CD8-positive, alpha-beta memory T cell (primary cell): ENCODE measurements around the gene MRPL54. TPM values are rescaled to one million over a fixed set of nuclear protein-coding genes. Genes with fewer than 3 reads are reported as not detected.

Source experiments
- CTCF ChIA-PET: fragments of 350-600 bp; sonication (Branson Sonifier 250); formaldehyde crosslinking; loops from one replicate; lab custom pipeline; 2021; ENCODE audit warnings: antibody characterized with exemption; lab: Charles Lee
- POLR2A ChIA-PET: fragments of 350-600 bp; sonication (Branson Sonifier 250); formaldehyde crosslinking; loops from one replicate; lab custom pipeline; 2021; ENCODE audit warnings: antibody characterized with exemption; lab: Charles Lee
- DNase-seq, 5 donors: peaks; one replicate each; pipeline versions ENCODE4 v3.0.0 to v3.0.0-alpha.2; 2020 to 2022; ENCODE audit warnings: mixed read lengths in 1 of 5
- H3K27ac ChIP-seq: one replicate; pipeline ENCODE4 v1.7.0; 2013; ENCODE audit warnings: low read depth, mild to moderate bottlenecking, low read length, moderate library complexity
- H3K27me3 ChIP-seq: 2 replicates; pipeline ENCODE4 v1.7.0; 2013; ENCODE audit warnings: low read length, mild to moderate bottlenecking; ENCODE audit not compliant: insufficient read depth, poor library complexity, severe bottlenecking
- H3K36me3 ChIP-seq: 2 replicates; pipeline ENCODE4 v1.7.0; 2013; ENCODE audit warnings: mild to moderate bottlenecking, low read length, moderate library complexity; ENCODE audit not compliant: insufficient read depth
- H3K4me1 ChIP-seq: 2 replicates; pipeline ENCODE4 v1.7.0; 2013; ENCODE audit warnings: mild to moderate bottlenecking, low read length, moderate library complexity; ENCODE audit not compliant: insufficient read depth
- H3K4me3 ChIP-seq: 2 replicates; pipeline ENCODE4 v1.7.0; 2013; ENCODE audit warnings: mild to moderate bottlenecking, low read length
- H3K9me3 ChIP-seq: 2 replicates; pipeline ENCODE4 v1.7.0; 2013; ENCODE audit warnings: mild to moderate bottlenecking, low read length
- H3K27ac Mint-ChIP-seq, 8 donors: one replicate each; pipeline ENCODE4 v1.8.0; 2020 to 2021; ENCODE audit warnings: mixed read lengths in 8 of 8, mild to moderate bottlenecking in 6 of 8, inconsistent platforms in 3 of 8, moderate library complexity in 3 of 8
- H3K27me3 Mint-ChIP-seq, 2 donors: one replicate each; pipeline ENCODE4 v1.8.0; 2020 to 2021; ENCODE audit warnings: mixed read lengths in 2 of 2, mild to moderate bottlenecking in 1 of 2, moderate library complexity in 1 of 2
- H3K36me3 Mint-ChIP-seq, 3 donors: one replicate each; pipeline ENCODE4 v1.8.0; 2020 to 2021; ENCODE audit warnings: mixed read lengths in 3 of 3, inconsistent platforms in 1 of 3, mild to moderate bottlenecking in 1 of 3
- H3K4me1 Mint-ChIP-seq, 3 donors: one replicate each; pipeline ENCODE4 v1.8.0; 2020 to 2021; ENCODE audit warnings: mixed read lengths in 3 of 3, inconsistent platforms in 1 of 3, mild to moderate bottlenecking in 1 of 3
- H3K4me3 Mint-ChIP-seq, 7 donors: one replicate each; pipeline ENCODE4 v1.8.0; 2020 to 2021; ENCODE audit warnings: mixed read lengths in 7 of 7, mild to moderate bottlenecking in 6 of 7, moderate library complexity in 4 of 7, inconsistent platforms in 2 of 7
- H3K9me3 Mint-ChIP-seq, 5 donors: one replicate each; pipeline ENCODE4 v1.8.0; 2020 to 2022; ENCODE audit warnings: mixed read lengths in 5 of 5, mild to moderate bottlenecking in 3 of 5, moderate library complexity in 2 of 5, inconsistent platforms in 1 of 5
- polyA plus RNA-seq: library from polyadenylated mRNA; unstranded; fragments of 300-500 nt; fragmentation: Illumina TruSeq; gene quantifications from one replicate; pipeline ENCODE4 v1.2.3, GENCODE V29; 2021
- total RNA-seq, 2 experiments: library from RNA; stranded (reverse); gene quantifications; one replicate each; pipeline ENCODE4 v1.2.3, GENCODE V29; 2021

Gene MRPL54
- total and polyA plus RNA-seq, 3 experiments from 2014 or later, result 85.0 to 113 (median 95.3) TPM

DNA sequence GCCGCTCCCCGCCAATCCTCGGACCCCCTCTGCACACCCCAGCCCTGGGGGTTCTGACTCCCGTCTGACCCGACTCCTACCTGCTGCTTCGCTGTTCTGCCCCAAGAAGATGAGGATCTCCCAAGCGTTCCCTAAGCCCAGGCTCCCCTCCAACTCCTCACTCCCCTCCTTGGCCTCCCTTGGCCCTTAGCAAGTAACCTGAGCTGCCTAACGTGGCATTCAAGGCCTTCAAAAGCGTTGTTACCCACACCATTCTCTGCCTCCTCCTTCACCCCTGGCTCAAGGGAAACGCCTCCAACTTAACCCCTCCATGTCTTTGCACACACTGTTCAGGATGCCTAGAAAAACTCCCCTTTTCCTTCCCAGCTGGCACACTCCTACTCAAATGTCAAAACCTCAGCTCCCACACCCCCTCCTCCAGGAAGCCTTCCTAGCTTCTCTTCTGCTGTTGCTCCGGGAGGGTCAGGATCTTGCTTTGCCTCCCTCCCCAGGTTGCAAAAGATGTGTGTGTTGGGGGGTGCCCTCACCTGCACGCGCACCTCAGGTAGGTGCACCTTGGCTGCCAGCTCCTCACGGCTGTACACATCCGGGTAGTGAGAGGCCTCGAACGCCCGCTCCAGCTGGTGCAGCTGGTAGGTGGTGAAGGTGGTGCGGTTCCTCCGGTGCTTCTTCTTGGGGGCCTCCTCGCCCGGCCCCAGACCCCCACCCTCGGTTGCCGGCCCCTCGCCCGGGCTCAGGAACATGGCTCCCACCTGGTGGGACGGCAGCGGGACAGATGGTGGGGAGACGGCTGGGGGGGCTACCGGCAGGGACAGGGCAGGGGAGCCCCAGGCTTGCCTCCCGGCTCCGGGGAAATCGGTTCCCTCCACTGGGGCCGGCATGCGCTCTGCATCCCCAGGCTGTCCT, 8.8 kb downstream of the MRPL54 start:
- Mint-ChIP-seq H3K9me3 (no peaks in the 10 kb centered on the region), H3K27me3 (no peaks in the 10 kb centered on the region), H3K4me1 (peaks cover 5 to 12% (median 11%) of the 10 kb centered on the region in 3 donors), H3K4me3 (no peak overlapping the region), H3K27ac (no peak overlapping the region), H3K36me3 (peaks cover 0 to 36% (median 5%) of the 10 kb centered on the region in 3 donors)
- H3K4me1 ChIP-seq, result peaks cover 7% of the 10 kb centered on the region
- H3K4me3 ChIP-seq, result no peak overlapping the region
- H3K36me3 ChIP-seq, result no peaks in the 10 kb centered on the region
- H3K27me3 ChIP-seq, result no peaks in the 10 kb centered on the region
- CTCF ChIA-PET, result interaction anchor here (1.5 kb wide), 1 partner anchor 51 kb away, joined by 3 read pairs; no protein-coding TSS in a partner anchor
- DNase-seq, result no peak
- no peaks in the 10 kb centered on the region for H3K9me3 ChIP-seq
- no peak overlapping the region for H3K27ac ChIP-seq
- POLR2A ChIA-PET, result no interaction called here

DNA sequence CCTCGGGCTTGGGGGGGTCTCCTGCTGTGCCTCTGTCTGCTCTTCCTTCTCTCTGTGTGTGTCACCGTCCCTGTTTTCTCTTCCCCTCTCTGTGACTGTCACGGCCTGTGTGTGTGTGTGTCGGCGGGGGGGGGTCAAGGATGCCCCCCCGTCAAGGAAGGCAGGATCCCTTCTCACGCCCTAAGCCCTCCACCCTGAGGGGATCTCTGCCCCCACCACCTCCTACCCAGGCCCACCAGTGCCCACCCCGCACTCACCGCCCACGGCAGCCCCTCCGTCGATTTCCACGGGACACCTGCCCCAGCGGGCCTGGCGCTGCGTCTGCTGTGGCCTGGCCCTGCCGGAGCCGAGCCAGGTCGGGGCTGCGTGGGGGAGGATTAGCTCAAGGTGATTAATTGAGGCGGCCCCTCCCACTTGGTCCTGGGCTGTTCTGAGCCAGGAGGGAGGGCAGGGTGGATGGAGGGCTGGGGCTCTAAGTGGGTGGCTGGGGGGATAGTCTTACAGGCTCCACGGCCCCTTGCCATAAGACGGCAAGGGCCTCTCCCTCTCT, 9.5 kb downstream of the MRPL54 start, which contains the start of gene RAX2:
Gene RAX2 (minus strand): TSS at position 323 of the 550 bp plus-strand sequence. CDS start 486 bp downstream, outside the sequence.
- H3K4me1 ChIP-seq, result no peaks in the 10 kb centered on the region
- H3K27ac ChIP-seq, result no peak within 1 kb of the TSS
- POLR2A ChIA-PET, result no interaction called here

DNA sequence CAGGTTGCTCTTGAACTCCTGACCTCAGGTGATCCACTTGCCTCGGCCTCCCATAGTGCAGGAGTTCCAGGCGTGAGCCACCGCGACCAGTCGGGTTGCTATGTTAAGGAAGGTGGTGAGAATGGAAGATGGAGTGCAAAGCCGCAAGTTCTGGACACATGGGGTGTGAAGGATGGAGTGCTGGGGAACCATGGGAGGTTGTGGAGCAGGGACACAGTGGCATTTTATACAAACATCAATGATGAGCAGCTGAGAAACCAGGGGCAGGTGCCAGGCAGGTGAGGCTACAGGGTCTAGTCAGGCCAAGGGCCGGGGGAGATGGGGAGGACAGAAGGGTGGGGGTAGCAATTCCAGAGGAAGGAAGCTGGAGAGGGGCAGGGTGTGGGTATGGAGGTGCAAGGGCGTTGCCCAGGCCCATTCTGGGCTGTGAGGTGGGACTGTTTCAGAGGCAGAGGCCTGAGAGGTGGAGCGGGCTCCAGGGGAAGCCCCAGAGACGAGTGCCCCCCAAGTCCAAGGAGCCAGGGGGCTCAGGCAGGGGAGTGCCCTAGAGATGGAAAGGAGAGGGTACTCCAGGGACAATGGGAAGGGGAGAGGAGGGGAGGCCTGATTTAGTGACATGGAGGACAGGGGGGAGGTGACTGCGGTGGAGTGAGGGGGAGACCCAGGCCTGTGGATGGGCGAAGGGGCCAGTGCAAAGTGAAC, 11.5 kb downstream of the MRPL54 start:
- Mint-ChIP-seq H3K27me3 (no peaks in the 10 kb centered on the region), H3K4me1 (peaks cover 0 to 6% (median 1%) of the 10 kb centered on the region in 3 donors), H3K4me3 (no peak overlapping the region), H3K36me3 (peaks cover 0 to 15% (median 4%) of the 10 kb centered on the region in 3 donors), H3K9me3 (no peaks in the 10 kb centered on the region), H3K27ac (no peak overlapping the region)
- H3K4me1 ChIP-seq, result no peaks in the 10 kb centered on the region
- CTCF ChIA-PET, result interaction anchor here (1.1 kb wide), 1 partner anchor 48 kb away, joined by 3 read pairs; no protein-coding TSS in a partner anchor
- no peak overlapping the region for H3K4me3 ChIP-seq
- H3K9me3 ChIP-seq, result no peaks in the 10 kb centered on the region
- H3K27ac ChIP-seq, result no peak overlapping the region
- DNase-seq, result no peak
- POLR2A ChIA-PET, result no interaction called here
- no peaks in the 10 kb centered on the region for H3K27me3 ChIP-seq
- no peaks in the 10 kb centered on the region for H3K36me3 ChIP-seq

More for the DNA sequence above, 9.5 kb downstream of the MRPL54 start, which contains the start of gene RAX2:
- Histone ChIP-seq H3K36me3 (no peaks in the 10 kb centered on the region), H3K27me3 (no peaks in the 10 kb centered on the region), H3K4me3 (no peak within 1 kb of the TSS), H3K9me3 (no peaks in the 10 kb centered on the region)
- peaks cover 0 to 30% (median 7%) of the 10 kb centered on the region in 3 donors for H3K36me3 Mint-ChIP-seq
- H3K4me3 Mint-ChIP-seq, result peak within 1 kb of the TSS in 1 of 7 donors; percentile 41
- H3K4me1 Mint-ChIP-seq, result peaks cover 0 to 8% (median 4%) of the 10 kb centered on the region in 3 donors
- no peaks in the 10 kb centered on the region for H3K27me3 Mint-ChIP-seq
- H3K27ac Mint-ChIP-seq, result no peak within 1 kb of the TSS
- DNase-seq, result no peak
- CTCF ChIA-PET, result interaction anchor here (1.5 kb wide), 1 partner anchor 50 kb away, joined by 3 read pairs; no protein-coding TSS in a partner anchor
- H3K9me3 Mint-ChIP-seq, result no peaks in the 10 kb centered on the region

DNA sequence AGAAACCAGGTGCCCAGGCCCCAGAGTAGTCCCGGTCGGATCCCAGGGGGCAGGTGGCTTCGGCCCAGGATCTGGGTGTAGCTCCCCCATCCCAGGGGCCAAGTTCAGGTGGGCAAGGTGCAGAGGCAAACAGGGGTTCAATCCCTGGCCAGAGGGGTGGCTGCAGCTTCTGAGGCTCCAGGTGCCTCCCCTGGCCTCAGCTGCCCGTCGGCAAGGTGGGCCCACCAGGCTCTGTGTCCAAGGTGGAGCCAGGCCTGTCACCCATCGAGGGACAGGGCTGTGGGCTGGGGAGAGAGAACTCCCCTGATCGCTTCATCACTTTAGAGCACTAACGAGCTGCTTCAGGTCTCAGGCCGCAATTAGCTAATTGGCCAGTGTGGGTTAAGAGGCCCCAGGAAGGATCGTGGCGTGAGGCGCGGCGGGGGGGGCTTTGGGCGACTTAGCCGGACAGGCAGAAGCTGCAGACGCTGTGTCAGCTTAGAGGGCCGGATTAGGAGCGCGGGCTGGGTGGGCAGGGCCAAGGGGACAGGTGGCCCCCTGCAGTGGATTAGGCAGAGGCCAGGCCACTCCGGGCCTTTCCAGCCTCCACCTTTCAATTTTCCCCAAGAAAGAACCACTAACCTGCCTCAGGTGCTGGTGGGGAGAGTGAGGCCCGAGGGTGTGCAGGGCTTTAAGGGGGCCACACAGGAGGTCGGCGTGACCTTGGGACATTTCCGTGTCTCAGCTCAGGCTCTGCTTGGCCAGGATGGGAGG, 12.3 kb downstream of the MRPL54 start:
- H3K4me3 Mint-ChIP-seq, result no peak overlapping the region
- CTCF ChIA-PET, result interaction anchor here (0.9 to 1.1 kb wide), 2 partner anchors 37 to 47 kb away, joined by 3 read pairs; no protein-coding TSS in a partner anchor
- no peaks in the 10 kb centered on the region for H3K9me3 Mint-ChIP-seq
- POLR2A ChIA-PET, result no interaction called here
- Histone ChIP-seq H3K4me3 (no peak overlapping the region), H3K36me3 (no peaks in the 10 kb centered on the region), H3K4me1 (no peaks in the 10 kb centered on the region), H3K9me3 (no peaks in the 10 kb centered on the region), H3K27me3 (no peaks in the 10 kb centered on the region), H3K27ac (no peak overlapping the region)
- DNase-seq, result no peak
- no peaks in the 10 kb centered on the region for H3K27me3 Mint-ChIP-seq
- H3K27ac Mint-ChIP-seq, result peak overlapping the region in 1 of 8 donors; percentile 36
- H3K36me3 Mint-ChIP-seq, result peaks cover 0 to 7% (median 4%) of the 10 kb centered on the region in 3 donors
- H3K4me1 Mint-ChIP-seq, result peaks cover 0 to 6% (median 0%) of the 10 kb centered on the region in 3 donors

DNA sequence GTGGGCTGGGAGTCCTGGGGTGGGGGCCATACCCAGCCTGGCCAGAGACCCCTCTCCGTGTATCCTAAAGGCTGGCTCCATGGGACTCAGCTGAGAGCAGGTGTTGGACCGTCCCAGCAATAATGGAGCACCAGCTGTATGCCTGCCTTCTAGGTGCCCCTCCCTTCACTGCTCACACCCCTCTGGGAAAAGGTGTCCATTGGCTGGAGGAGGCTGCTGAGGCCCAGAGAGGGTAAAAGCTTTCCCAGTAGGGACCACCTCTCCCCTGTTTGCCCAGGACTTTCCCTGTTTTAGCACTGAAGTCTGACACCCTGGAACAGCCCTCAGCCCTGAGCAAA, 12.9 kb downstream of the MRPL54 start:
- CTCF ChIA-PET, result interaction anchor here (0.9 kb wide), 1 partner anchor 37 kb away, joined by 3 read pairs; no protein-coding TSS in a partner anchor
- Histone ChIP-seq H3K4me1 (no peaks in the 10 kb centered on the region), H3K4me3 (no peak overlapping the region), H3K9me3 (no peaks in the 10 kb centered on the region), H3K27me3 (no peaks in the 10 kb centered on the region), H3K27ac (no peak overlapping the region), H3K36me3 (no peaks in the 10 kb centered on the region)
- Mint-ChIP-seq H3K27ac (no peak overlapping the region), H3K36me3 (peaks cover 0 to 5% (median 4%) of the 10 kb centered on the region in 3 donors), H3K4me1 (peaks cover 0 to 6% (median 0%) of the 10 kb centered on the region in 3 donors), H3K27me3 (no peaks in the 10 kb centered on the region), H3K4me3 (no peak overlapping the region), H3K9me3 (no peaks in the 10 kb centered on the region)
- no peak for DNase-seq
- POLR2A ChIA-PET, result no interaction called here

DNA sequence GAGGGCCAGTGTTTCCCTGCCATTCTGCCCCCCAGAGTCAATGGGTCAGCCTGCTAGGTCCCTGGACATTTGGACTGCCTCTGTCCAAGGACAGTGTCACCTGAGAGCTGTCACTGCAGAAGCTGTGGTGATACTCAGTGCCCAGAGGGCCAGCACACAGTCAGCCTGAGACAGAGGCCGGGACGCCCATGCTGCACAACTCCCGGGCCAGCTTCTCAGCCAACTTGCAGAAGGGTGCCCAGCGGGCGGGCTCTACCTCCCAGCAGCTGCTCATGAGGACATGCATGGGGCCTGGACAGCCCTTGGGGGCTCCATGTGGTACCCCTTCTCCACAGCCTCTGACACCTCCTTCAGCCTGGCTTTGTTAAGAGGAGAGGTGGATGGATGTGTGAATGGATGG, 13.3 kb downstream of the MRPL54 start:
- DNase-seq, result no peak
- Histone ChIP-seq H3K36me3 (no peaks in the 10 kb centered on the region), H3K4me1 (no peaks in the 10 kb centered on the region), H3K27ac (no peak overlapping the region), H3K9me3 (no peaks in the 10 kb centered on the region), H3K27me3 (no peaks in the 10 kb centered on the region), H3K4me3 (no peak overlapping the region)
- ChIA-PET CTCF (interaction anchor here (0.9 kb wide), 1 partner anchor 36 kb away, joined by 3 read pairs; no protein-coding TSS in a partner anchor), POLR2A (no interaction called here)
- Mint-ChIP-seq H3K27ac (no peak overlapping the region), H3K4me1 (peaks cover 1 to 6% (median 1%) of the 10 kb centered on the region in 3 donors), H3K9me3 (peaks cover 0 to under 1% (median under 1%) of the 10 kb centered on the region in 5 donors), H3K4me3 (no peak overlapping the region), H3K36me3 (peaks cover under 1 to 5% (median 4%) of the 10 kb centered on the region in 3 donors), H3K27me3 (no peaks in the 10 kb centered on the region)

DNA sequence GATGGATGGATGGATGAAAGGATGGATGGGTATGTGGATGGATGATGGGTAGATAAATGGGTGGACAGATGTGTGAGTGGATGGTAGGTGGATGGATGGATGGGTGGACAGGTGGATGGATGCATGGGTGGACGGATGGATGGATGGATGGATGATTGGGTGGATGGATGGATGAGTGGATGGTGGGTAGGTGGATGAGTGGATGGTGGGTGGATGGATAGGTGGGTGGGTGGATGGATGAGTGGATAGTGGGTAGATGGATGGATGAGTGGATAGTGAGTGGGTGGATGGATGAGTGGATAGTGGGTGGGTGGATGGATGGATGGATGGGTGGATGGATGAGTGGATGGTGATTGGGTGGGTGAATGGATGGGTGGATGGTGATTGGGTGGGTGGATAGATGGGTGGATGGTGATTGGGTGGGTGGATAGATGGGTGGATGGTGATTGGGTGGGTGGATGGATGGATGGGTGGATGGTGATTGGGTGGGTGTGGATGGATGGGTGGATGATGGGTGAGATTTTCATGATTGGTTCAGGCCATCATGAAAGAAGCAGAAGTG, 14.1 kb downstream of the MRPL54 start:
- Mint-ChIP-seq H3K9me3 (peaks cover 0 to 8% (median 7%) of the 10 kb centered on the region in 5 donors), H3K27me3 (no peaks in the 10 kb centered on the region), H3K4me3 (no peak overlapping the region), H3K27ac (peak overlapping the region in 1 of 8 donors; percentile 14), H3K4me1 (peaks cover 5 to 9% (median 9%) of the 10 kb centered on the region in 3 donors), H3K36me3 (peaks cover 1 to 8% (median 3%) of the 10 kb centered on the region in 3 donors)
- no peaks in the 10 kb centered on the region for H3K36me3 ChIP-seq
- H3K27ac ChIP-seq, result no peak overlapping the region
- POLR2A ChIA-PET, result no interaction called here
- H3K9me3 ChIP-seq, result peaks cover 7% of the 10 kb centered on the region
- no peaks in the 10 kb centered on the region for H3K4me1 ChIP-seq
- CTCF ChIA-PET, result no interaction called here
- DNase-seq, result no peak
- no peaks in the 10 kb centered on the region for H3K27me3 ChIP-seq
- H3K4me3 ChIP-seq, result no peak overlapping the region
